Stimulated activated CD4-positive, alpha-beta T cell treated with anti-CD3 and anti-CD28 coated beads, Interleukin-2, amount 100 ng/mL, for 24 hours (primary cell): ENCODE data around the gene SUPT7L.

ENCODE experiments used
- DNase-seq, 2 donors: peaks; one replicate each; pipeline ENCODE4 v3.0.0-alpha.2; 2020

Gene SUPT7L, protein sequence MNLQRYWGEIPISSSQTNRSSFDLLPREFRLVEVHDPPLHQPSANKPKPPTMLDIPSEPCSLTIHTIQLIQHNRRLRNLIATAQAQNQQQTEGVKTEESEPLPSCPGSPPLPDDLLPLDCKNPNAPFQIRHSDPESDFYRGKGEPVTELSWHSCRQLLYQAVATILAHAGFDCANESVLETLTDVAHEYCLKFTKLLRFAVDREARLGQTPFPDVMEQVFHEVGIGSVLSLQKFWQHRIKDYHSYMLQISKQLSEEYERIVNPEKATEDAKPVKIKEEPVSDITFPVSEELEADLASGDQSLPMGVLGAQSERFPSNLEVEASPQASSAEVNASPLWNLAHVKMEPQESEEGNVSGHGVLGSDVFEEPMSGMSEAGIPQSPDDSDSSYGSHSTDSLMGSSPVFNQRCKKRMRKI

GRCh38 chr2:27663285-27664153 lies at the start of gene SUPT7L, which contains the start of gene SLC4A1AP:
Gene SUPT7L, minus strand, starts transcription at chr2:27663614. Its CDS starts 1,422 bp downstream, at chr2:27662192.
Gene SLC4A1AP, plus strand, starts transcription at chr2:27663889. Its CDS starts 26 bp downstream, at chr2:27663915.
- peak; percentile 70 to 79 for DNase-seq

- DNase-seq: no peak
These were observed 49.8 kb upstream of the SUPT7L start for GRCh38 chr2:27713201-27713600.

GRCh38 chr2:27712522-27712921 lies 49.1 kb upstream of the SUPT7L start:
- no peak for DNase-seq

GRCh38 chr2:27711804-27712203 lies 48.4 kb upstream of the SUPT7L start:
- no peak for DNase-seq

DNA sequence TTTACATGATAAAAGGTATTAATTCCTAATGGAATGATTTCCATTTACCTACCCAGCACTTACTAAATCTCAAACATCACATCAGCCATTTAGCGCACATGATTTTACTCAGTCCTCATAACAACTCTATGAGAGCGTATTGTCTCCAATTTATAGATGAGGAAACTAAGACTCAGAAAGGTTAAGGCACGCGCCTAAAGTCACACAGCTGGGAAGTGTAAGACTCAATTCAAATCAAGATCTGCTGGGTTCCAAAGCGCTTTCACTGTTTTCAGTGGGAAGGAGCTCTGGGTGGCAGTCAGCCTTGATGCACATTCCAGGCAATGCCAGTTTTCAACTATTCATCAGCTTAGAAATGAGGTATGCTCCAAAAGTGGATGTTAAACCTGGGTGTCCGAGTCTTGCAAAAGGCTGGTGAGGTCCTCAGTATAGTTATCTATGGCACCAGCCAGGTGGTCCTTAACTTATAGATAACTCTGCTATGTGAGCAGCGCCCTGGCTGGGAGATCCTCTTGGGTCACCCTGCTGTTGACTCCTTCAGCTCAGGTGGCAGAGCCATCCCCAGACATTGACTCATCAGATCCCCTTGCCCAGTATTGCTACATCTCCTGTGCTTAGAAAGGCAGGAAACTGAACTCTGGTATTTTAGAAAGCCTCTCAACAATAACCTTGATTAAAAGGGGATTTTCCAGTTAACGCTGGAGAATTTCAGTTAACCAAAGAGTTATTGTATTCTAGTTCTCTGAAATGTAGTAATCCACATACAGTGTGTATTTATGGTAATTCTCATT lies 47.4 kb upstream of the SUPT7L start:
- DNase-seq: no peak

DNA sequence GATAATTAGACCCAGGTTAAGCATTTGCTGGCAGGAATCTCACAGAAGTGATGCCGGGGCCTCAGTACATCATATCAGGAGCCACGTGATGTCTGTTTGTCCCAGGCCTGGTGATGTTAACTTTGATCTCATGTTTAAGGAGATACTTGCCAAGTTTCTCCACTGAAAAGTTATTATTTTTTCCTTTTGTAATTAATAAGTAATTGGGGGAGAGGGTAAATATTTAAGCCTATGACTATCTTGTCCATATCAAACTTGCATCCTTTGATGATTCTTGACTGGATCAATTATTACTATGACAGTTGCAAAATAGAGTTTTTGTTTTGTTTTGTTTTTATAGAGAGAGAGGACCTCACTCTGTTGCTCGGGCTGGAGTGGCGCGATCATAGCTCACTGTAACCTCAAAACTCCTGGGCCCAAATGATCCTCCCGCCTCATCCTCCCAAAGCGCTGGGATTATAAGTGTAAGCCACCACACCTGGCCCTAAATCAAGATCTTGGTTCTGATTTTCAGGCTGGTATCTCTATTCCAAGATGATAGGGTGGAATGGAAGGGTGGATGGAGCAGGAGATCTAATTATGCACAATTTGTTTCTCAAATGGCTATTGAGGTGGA lies 46.7 kb upstream of the SUPT7L start:
- no peak for DNase-seq

- DNase-seq: no peak
These were observed 45.9 kb upstream of the SUPT7L start for GRCh38 chr2:27709326-27709725.

DNA sequence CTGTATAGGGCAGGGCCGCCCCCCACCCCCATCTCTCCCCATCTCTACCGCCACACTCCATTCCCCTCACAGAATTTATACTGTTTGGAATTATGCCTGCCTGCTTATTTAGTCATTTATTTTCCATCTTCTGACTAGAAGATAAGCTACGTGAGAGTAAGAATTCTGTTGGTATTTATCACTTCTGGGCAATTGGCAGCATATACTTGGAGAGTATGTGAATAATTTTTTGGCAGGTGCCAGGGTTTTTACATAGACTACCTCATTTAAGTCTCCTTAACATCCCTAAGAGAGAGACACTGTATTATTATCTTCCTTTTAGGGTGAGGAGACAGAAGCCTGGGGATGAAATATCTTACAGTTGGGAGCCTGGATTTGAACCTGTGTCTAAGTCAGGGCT lies 45.3 kb upstream of the SUPT7L start:
- no peak for DNase-seq

GRCh38 chr2:27708257-27708654 lies 44.8 kb upstream of the SUPT7L start:
- DNase-seq: no peak

DNA sequence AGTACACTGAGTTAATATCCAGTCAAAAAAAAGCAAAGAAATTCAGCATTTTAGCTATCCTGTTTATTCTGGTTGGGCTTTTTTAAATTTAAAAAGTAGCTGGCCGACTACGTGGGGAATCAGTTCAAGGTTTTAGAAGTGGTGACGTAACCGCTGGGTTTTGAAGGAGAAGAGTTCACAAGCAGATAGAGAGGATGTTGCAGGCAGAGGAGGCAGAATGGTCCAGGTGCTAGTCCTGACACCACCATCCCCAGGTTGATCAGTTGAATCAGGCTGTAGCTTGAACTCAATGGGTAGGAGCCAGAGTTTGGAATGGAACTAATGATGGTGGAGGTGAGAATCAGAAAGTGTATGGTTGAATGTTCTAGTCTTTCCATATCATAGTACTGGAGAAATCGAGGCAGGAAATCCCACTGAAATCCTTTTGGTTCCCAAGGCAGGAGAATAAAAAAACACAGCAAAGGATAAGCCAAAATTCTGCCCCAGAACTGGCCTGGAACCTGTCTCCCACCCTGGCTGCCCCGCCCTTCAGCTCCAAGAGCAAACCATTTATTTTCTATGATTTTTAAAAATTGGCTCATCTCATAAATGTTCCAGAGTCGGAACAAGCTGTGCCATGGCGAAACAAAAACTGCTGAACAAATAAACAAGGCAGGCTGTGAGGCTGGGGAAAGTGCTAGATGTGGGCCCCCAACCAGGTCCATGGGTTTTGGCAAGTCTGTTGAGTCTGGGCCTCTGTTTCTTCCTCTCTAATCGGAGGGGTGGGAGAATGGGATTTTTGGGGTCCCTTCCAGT lies 44.2 kb upstream of the SUPT7L start:
- no peak for DNase-seq

DNA sequence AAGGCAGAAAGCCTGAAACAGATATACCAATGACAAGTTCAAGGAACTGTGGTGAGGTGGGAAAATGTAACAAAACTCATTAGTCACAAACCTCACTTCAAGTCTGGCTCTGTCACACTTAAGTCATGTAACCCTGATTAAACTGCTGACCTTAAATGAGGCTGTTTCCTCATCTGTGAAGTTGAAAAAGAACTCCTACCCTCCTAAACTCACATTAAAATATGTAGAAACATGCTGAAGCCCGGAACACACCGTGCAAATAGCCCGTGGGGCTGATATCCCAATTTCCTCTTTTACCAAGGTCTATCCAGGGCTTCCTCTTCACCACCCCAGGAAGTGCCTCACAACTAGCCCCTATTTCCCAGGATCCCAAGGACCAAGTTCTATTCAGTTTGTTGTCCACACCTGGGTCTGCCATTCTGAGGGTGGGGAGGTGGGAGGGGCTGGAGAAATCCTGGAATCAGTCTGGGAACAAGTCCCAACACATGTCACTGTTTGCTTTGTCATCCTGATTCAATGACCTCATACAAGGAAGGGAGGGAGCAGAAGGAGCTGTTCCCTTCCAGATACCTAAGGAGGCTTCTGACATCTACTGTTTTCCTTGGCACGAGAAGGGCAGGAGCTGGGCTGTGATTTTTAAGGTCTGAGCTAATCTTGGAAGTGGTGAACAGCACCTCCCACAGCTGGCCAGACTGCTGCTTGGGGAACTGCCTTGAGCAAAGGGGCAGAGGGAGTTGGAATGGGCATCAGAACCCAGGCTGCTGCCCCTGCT lies 42.6 kb upstream of the SUPT7L start:
- no peak for DNase-seq

DNA sequence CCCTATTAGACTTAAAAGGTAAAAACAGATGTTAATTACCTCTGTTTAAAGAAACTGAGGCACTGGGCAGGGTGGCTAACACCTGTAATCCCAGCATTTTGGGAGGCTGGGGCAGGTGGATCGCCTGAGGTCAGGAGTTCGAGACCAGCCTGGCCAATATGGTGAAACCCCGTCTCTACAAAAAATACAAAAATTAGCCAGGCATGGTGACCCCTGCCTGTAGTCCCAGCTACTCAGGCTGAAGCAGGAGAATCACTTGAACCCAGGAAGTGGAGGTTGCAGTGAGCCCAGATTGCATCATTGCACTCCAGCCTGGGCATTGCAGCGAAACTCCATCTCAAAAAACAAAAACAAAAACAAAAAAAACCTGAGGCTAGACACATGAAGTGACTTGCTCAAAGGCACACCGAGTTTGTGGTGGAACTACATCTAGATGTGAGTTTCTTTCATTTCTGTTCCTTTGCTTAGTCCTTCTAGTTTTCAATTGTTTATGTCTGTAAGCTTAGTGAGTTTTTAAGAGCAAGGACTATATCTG lies 41.0 kb upstream of the SUPT7L start:
- no peak for DNase-seq

- DNase-seq: peak; percentile 88 to 90
These were observed 40.4 kb upstream of the SUPT7L start for GRCh38 chr2:27703638-27704341.

- no peak for DNase-seq
These were observed 38.9 kb upstream of the SUPT7L start for GRCh38 chr2:27702302-27702701.

DNA sequence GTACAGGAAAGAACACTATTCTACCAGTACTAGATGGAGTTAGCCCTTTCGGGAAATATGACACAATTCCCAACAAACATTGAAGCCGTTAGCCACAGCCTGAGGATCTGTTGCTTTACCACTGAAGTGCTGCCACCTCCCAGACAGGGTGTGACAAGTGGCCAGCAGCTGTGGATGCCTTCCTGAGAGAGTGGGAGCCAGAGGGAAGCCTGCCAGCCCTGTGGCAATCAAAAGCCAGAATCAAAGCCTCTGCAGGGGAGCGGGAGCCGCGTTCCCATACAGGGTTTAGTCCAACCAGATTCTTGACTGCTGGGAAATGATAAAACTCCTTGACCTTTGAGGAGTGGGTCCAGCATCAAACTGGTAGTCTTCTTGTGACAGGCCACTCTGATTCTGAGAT lies 38.3 kb upstream of the SUPT7L start:
- no peak for DNase-seq

DNA sequence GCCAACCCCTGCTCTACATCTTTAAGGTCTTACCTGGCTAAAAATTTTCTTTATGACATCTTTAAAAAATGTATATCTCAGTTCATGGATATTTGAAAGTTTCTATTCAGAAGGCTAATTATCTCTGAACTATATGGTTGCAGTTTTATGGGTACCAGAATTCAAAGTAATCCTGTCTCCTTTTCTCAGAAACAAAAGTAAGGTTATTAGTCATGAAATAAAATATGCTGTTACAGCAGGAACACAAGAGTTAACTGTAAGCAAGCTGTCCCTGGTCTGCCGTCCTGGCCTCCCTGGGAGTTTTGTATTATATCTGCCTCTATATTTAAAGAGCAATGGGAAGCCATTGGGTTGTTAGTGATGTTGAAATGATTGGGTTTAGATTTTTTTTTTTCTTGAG lies 34.2 kb upstream of the SUPT7L start:
- DNase-seq: no peak

DNA sequence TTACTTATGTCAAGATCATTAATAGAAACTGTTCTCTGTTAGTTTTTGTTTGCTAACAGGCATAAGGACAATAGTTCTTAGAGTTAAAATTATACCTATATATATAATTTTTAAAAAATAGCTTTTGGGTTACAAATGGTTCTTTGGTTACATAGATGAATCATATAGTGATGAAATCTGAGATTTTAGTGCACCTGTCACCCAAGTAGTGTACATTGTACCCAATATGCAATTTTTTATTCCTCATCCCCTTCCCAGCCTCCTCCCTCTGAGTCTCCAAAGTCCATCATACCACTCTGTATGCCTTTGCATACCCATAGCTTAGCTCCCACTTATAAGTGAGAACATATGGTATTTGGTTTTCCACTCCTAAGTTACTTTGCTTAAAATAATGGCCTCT lies 26.6 kb upstream of the SUPT7L start:
- DNase-seq: no peak

- DNase-seq: no peak
These were observed 26.0 kb upstream of the SUPT7L start for GRCh38 chr2:27689424-27689823.

- DNase-seq: no peak
These were observed 23.8 kb upstream of the SUPT7L start for GRCh38 chr2:27687232-27687631.

DNA sequence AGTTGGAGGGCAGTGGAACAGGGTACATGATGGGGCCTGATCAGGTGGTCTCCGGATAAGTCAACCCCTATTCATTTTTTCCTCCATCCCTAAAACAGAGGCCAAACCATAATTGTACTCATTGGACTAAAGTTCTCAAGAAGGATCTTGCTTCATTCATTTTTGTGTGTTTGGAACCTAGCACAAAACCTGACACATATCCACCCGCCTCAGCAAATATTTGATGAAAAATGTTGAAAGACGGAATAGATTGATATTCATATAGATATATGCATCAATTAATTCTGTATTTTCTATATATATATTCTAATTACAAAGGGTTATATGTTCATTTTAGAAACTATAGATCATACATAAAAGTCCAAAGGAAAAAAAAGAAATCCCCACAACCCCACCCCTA lies 22.2 kb upstream of the SUPT7L start:
- DNase-seq: no peak
